GM21526 (cell line): ENCODE data around the gene ELAVL1.

ENCODE experiments used
- ATAC-seq: cut with Tn5 transposase; IDR thresholded peaks from one replicate; pipeline ENCODE4 v1.9.1; 2021; ENCODE audit warnings: moderate library complexity; ENCODE audit not compliant: unreplicated experiment, low FRiP score

Gene ELAVL1

GRCh38 chr19:7915250-7916102, 90.0 kb downstream of the ELAVL1 start:
- no peak for ATAC-seq

- ATAC-seq = no peak
These were observed 90.8 kb downstream of the ELAVL1 start, which contains the start of gene TGFBR3L for GRCh38 chr19:7914598-7915045. Gene TGFBR3L, plus strand, starts transcription at chr19:7914830.

- ATAC-seq = no peak
These were observed 91.3 kb downstream of the ELAVL1 start for GRCh38 chr19:7914099-7914498.

GRCh38 chr19:7913652-7914051, 91.8 kb downstream of the ELAVL1 start:
- ATAC-seq = no peak

GRCh38 chr19:7912697-7913564, 92.5 kb downstream of the ELAVL1 start:
- ATAC-seq = no peak

GRCh38 chr19:7912144-7912696, 93.2 kb downstream of the ELAVL1 start:
- no peak for ATAC-seq

GRCh38 chr19:7911508-7912143, 93.8 kb downstream of the ELAVL1 start:
- no peak for ATAC-seq

- no peak for ATAC-seq
These were observed 94.9 kb downstream of the ELAVL1 start for GRCh38 chr19:7910321-7911161.

GRCh38 chr19:7909471-7910067, 95.9 kb downstream of the ELAVL1 start:
- ATAC-seq = no peak

GRCh38 chr19:7908742-7909461, 96.5 kb downstream of the ELAVL1 start:
- no peak for ATAC-seq
